ENCODE results near the gene CBLN1. TPM values are rescaled to one million over a fixed set of nuclear protein-coding genes. Genes with fewer than 3 reads are reported as not detected.

CBLN1 gene
- total RNA-seq, 2 donors from 2014 or later, result 0.15 to 1.3 TPM

DNA sequence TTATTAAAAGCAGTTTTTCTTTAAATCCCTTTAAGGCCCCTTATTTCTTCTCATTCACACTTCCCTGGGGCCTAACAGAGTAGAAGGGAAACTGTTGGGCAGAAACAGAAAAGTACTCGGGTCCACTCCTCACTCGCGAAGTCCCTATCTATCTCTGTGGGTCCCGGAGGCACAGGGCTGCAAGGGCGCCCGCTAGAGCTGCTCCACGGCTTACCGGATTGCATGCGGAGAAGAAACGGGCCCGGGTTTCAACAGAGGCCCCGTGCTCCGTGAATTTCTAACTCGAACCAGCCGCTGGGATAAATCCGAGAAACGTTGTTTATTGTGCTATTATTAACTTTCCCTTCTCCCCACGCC, 4.3 kb downstream of the CBLN1 start:
- 8 to 14% methylated on average over 11 to 18 of the region's 18 CpGs for WGBS, 2 experiments (ENCODE audit: insufficient coverage in 1 of 2, insufficient read length in 1 of 2)
- Mint-ChIP-seq H3K36me3 (ENCODE audit: low read depth) (no peaks in the 10 kb centered on the region), H3K27ac (no peak overlapping the region), H3K4me1 (peaks cover 24% of the 10 kb centered on the region), H3K27me3 (ENCODE audit: insufficient read depth) (peaks cover 93% of the 10 kb centered on the region), H3K4me3 (peak overlapping the region; percentile 38), H3K9me3 (peaks cover 4% of the 10 kb centered on the region)
- no peaks in the 10 kb centered on the region for H3K36me3 ChIP-seq (ENCODE audit: control insufficient read depth, insufficient read depth, low read length)
- H3K9ac ChIP-seq (ENCODE audit: extremely low read depth, low read length, poor library complexity, severe bottlenecking), result no peak overlapping the region
- no peak overlapping the region for H3K27ac ChIP-seq (ENCODE audit: low read depth, low read length)
- H3K4me3 ChIP-seq (ENCODE audit: low read length), result no peak overlapping the region
- TF ChIP-seq, protein P1, sequence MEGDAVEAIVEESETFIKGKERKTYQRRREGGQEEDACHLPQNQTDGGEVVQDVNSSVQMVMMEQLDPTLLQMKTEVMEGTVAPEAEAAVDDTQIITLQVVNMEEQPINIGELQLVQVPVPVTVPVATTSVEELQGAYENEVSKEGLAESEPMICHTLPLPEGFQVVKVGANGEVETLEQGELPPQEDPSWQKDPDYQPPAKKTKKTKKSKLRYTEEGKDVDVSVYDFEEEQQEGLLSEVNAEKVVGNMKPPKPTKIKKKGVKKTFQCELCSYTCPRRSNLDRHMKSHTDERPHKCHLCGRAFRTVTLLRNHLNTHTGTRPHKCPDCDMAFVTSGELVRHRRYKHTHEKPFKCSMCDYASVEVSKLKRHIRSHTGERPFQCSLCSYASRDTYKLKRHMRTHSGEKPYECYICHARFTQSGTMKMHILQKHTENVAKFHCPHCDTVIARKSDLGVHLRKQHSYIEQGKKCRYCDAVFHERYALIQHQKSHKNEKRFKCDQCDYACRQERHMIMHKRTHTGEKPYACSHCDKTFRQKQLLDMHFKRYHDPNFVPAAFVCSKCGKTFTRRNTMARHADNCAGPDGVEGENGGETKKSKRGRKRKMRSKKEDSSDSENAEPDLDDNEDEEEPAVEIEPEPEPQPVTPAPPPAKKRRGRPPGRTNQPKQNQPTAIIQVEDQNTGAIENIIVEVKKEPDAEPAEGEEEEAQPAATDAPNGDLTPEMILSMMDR (conservative IDR thresholded peaks at IDR 0.05), result no peak
- DNase-seq, result peak; percentile 60
- H3K4me1 ChIP-seq (ENCODE audit: control insufficient read depth, insufficient read depth, low read length), result no peaks in the 10 kb centered on the region
- peaks cover 90% of the 10 kb centered on the region for H3K27me3 ChIP-seq (ENCODE audit: control insufficient read depth, insufficient read depth, low read length, poor library complexity, severe bottlenecking)
- no peaks in the 10 kb centered on the region for H3K9me3 ChIP-seq (ENCODE audit: control insufficient read depth, low read length)

GRCh38 chr16:49276646-49277385, 4.8 kb downstream of the CBLN1 start:
- H3K9ac ChIP-seq (ENCODE audit: extremely low read depth, low read length, poor library complexity, severe bottlenecking), result no peak overlapping the region
- Mint-ChIP-seq H3K27me3 (ENCODE audit: insufficient read depth) (peaks cover 98% of the 10 kb centered on the region), H3K9me3 (peaks cover 4% of the 10 kb centered on the region), H3K36me3 (ENCODE audit: low read depth) (no peaks in the 10 kb centered on the region), H3K4me3 (peak overlapping the region; percentile 38), H3K4me1 (peaks cover 24% of the 10 kb centered on the region), H3K27ac (no peak overlapping the region)
- peak; percentile 70 for DNase-seq
- H3K27ac ChIP-seq (ENCODE audit: low read depth, low read length), result no peak overlapping the region
- WGBS, 2 experiments (ENCODE audit: insufficient coverage in 1 of 2, insufficient read length in 1 of 2), result 24 to 42% methylated on average over 15 to 19 of the region's 19 CpGs
- no peaks in the 10 kb centered on the region for H3K4me1 ChIP-seq (ENCODE audit: control insufficient read depth, insufficient read depth, low read length)
- H3K9me3 ChIP-seq (ENCODE audit: control insufficient read depth, low read length), result no peaks in the 10 kb centered on the region
- no peak overlapping the region for H3K4me3 ChIP-seq (ENCODE audit: low read length)
- H3K27me3 ChIP-seq (ENCODE audit: control insufficient read depth, insufficient read depth, low read length, poor library complexity, severe bottlenecking), result peaks cover 95% of the 10 kb centered on the region
- no peaks in the 10 kb centered on the region for H3K36me3 ChIP-seq (ENCODE audit: control insufficient read depth, insufficient read depth, low read length)
- TF ChIP-seq, protein P1 (conservative IDR thresholded peaks at IDR 0.05), result no peak

GRCh38 chr16:49275870-49276269, 5.8 kb downstream of the CBLN1 start:
- no peaks in the 10 kb centered on the region for H3K4me1 ChIP-seq (ENCODE audit: control insufficient read depth, insufficient read depth, low read length)

More at GRCh38 chr16:49275870-49276269, 5.8 kb downstream of the CBLN1 start:
- Histone ChIP-seq H3K27me3 (ENCODE audit: control insufficient read depth, insufficient read depth, low read length, poor library complexity, severe bottlenecking) (peaks cover 98% of the 10 kb centered on the region), H3K9me3 (ENCODE audit: control insufficient read depth, low read length) (no peaks in the 10 kb centered on the region), H3K36me3 (ENCODE audit: control insufficient read depth, insufficient read depth, low read length) (no peaks in the 10 kb centered on the region), H3K9ac (ENCODE audit: extremely low read depth, low read length, poor library complexity, severe bottlenecking) (no peak overlapping the region), H3K27ac (ENCODE audit: low read depth, low read length) (no peak overlapping the region), H3K4me3 (ENCODE audit: low read length) (no peak overlapping the region)
- Mint-ChIP-seq H3K4me1 (peaks cover 24% of the 10 kb centered on the region), H3K4me3 (no peak overlapping the region), H3K27me3 (ENCODE audit: insufficient read depth) (peaks cover 100% of the 10 kb centered on the region), H3K36me3 (ENCODE audit: low read depth) (no peaks in the 10 kb centered on the region), H3K9me3 (peaks cover 4% of the 10 kb centered on the region), H3K27ac (no peak overlapping the region)
- WGBS, 2 experiments (ENCODE audit: insufficient coverage in 1 of 2, insufficient read length in 1 of 2), result 85% methylated on average over 5 of the region's 5 CpGs; no CpG with 5 or more reads in 1 of the 2 experiments
- DNase-seq, result no peak
- TF ChIP-seq, protein P1 (conservative IDR thresholded peaks at IDR 0.05), result no peak
